ENCODE results near the gene TNK1.

The TNK1 gene

DNA sequence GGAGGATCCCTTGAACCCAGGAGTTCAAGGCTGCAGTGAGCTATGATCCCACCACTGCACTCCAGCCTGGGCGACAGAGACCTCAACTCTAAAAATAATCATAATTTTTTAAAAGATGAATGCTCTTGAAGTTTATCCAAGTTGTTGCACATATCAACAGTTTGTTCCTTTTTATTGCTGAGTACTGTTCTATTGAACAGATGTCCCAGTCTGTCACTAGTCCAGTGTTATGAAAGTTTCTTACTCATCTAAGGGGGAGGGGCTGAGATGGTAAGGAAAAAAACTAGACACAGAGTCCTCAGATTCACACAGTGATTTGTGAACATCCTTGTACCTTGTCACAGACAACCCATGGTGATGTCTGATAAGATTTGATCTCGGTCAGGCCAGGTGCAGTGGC, 40.7 kb upstream of the TNK1 start:
- no peak for DNase-seq (ENCODE audit: low read depth, low spot score)
- H3K4me3 ChIP-seq (ENCODE audit: low read depth, low read length) = no peak overlapping the region
- in situ Hi-C loops (cut with HindIII; ENCODE audit: low sequenced_read_pairs) = no loop called here
- TF ChIP-seq, protein P1, sequence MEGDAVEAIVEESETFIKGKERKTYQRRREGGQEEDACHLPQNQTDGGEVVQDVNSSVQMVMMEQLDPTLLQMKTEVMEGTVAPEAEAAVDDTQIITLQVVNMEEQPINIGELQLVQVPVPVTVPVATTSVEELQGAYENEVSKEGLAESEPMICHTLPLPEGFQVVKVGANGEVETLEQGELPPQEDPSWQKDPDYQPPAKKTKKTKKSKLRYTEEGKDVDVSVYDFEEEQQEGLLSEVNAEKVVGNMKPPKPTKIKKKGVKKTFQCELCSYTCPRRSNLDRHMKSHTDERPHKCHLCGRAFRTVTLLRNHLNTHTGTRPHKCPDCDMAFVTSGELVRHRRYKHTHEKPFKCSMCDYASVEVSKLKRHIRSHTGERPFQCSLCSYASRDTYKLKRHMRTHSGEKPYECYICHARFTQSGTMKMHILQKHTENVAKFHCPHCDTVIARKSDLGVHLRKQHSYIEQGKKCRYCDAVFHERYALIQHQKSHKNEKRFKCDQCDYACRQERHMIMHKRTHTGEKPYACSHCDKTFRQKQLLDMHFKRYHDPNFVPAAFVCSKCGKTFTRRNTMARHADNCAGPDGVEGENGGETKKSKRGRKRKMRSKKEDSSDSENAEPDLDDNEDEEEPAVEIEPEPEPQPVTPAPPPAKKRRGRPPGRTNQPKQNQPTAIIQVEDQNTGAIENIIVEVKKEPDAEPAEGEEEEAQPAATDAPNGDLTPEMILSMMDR (IDR thresholded peaks at IDR 0.05; ENCODE audit: low read depth, low read length) = no peak

DNA sequence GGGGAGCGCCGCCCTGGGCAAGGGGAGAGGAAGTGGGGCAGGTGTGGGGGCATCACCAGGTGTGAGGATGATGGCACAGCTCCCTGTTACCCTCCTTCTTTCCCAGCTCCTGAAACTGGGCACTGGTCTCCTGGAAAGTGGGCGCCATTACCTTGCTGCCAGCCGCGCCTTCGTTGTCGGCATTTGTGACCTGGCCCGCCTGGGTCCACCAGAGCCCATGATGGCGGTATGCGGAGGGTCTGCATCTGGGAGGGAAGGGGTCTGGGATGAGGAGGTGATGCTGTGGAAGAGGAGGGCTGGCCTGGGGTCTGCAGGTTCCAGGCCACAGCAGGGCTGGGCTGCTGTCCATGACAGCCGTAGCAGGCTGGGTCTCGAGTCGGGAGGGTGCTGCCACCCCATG, 39.0 kb upstream of the TNK1 start:
- in situ Hi-C loops (cut with HindIII; ENCODE audit: low sequenced_read_pairs) = no loop called here
- TF ChIP-seq, protein P1 (IDR thresholded peaks at IDR 0.05; ENCODE audit: low read depth, low read length) = no peak
- no peak overlapping the region for H3K4me3 ChIP-seq (ENCODE audit: low read depth, low read length)
- no peak for DNase-seq (ENCODE audit: low read depth, low spot score)

DNA sequence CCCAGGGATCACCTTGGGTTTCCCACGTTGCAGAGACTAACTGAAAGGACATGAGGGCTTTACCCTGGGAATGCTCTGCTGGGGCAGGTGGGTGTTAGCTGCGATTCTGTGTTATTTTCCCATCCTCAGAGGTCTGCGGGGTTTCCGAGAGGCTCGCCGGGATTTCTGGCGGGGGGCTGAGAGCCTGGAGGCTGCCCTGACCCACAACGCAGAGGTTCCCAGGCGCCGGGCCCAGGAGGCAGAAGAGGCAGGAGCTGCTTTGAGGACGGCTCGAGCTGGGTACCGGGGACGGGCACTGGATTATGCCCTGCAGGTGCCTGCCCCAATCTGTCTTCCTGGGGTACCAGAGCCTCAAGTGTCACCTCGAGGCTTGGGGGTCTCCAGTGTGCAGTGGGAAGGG, 37.6 kb upstream of the TNK1 start:
- H3K4me3 ChIP-seq (ENCODE audit: low read depth, low read length) = no peak overlapping the region
- in situ Hi-C loops (cut with HindIII; ENCODE audit: low sequenced_read_pairs) = no loop called here
- DNase-seq (ENCODE audit: low read depth, low spot score) = no peak
- TF ChIP-seq, protein P1 (IDR thresholded peaks at IDR 0.05; ENCODE audit: low read depth, low read length) = no peak

DNA sequence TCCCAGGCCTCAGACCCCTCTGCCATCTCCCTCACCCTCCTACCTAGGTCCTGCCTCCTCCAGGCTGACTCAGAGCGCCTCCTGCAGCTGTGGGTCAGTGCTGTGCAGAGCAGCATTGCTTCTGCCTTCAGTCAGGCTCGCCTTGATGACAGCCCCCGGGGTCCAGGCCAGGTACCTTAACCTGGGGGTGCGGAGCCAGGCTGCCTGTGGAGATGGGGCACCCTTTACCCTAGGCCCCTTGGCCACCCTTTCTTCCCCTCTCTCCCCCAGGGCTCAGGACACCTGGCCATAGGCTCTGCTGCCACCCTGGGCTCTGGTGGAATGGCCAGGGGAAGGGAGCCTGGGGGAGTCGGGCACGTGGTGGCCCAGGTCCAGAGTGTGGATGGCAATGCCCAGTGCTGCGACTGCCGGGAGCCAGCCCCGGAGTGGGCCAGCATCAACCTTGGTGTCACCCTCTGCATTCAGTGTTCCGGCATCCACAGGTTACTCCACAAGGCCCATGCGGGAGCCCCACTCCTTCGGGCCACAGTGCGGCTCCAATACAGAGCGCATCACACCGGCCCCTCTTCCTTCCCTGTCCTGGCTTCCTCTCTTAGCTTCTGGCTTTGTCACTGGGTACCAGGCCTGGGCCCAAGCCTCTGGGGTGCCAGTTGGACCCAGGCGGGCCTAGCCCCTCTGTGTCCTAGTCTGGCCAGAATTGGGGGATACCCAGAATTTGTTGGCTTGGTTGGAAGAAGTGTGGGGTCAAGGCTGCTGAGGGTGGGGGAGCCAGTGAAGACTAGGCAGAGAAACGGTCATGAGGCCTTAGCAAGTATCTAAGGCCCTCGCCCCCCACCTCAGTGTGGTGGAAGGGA, 33.9 kb upstream of the TNK1 start:
- in situ Hi-C loops (cut with HindIII; ENCODE audit: low sequenced_read_pairs) = no loop called here
- TF ChIP-seq, protein P1 (IDR thresholded peaks at IDR 0.05; ENCODE audit: low read depth, low read length) = no peak
- DNase-seq (ENCODE audit: low read depth, low spot score) = no peak
- H3K4me3 ChIP-seq (ENCODE audit: low read depth, low read length) = no peak overlapping the region

DNA sequence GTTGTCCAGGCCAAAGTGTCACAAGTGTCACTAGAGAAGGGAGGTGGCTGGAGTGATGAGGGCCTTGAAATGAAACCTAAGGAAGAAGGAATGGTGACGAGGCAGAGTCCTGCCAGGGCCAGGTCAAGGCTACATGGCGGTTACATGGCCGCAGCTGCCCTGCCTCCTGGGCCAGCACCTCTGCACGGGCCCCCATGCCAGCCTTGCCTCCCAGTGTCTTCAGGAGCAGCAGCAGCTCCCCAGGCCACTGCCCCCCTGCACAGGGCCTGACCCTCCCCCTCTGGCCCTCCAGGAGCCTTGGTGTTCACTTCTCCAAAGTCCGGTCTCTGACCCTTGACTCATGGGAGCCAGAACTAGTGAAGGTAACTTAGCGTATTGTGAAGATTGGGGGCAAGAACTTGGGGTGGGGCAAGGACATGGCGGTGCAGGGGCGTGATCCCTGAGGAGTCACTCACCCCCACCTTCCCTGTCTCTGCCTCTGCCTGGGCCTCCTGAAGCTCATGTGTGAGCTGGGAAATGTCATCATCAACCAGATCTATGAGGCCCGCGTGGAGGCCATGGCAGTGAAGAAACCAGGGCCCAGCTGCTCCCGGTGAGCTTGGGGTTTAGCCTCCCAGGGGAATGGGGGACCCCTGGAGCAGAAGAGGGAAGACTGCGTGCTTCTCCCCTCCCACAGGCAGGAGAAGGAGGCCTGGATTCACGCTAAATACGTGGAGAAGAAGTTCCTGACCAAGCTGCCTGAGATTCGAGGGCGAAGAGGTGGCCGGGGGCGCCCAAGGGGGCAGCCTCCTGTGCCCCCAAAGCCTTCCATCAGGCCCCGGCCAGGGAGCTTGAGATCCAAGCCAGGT, 33.0 kb upstream of the TNK1 start:
- TF ChIP-seq, protein P1 (IDR thresholded peaks at IDR 0.05; ENCODE audit: low read depth, low read length) = no peak
- no peak for DNase-seq (ENCODE audit: low read depth, low spot score)
- H3K4me3 ChIP-seq (ENCODE audit: low read depth, low read length) = no peak overlapping the region
- in situ Hi-C loops (cut with HindIII; ENCODE audit: low sequenced_read_pairs) = no loop called here

DNA sequence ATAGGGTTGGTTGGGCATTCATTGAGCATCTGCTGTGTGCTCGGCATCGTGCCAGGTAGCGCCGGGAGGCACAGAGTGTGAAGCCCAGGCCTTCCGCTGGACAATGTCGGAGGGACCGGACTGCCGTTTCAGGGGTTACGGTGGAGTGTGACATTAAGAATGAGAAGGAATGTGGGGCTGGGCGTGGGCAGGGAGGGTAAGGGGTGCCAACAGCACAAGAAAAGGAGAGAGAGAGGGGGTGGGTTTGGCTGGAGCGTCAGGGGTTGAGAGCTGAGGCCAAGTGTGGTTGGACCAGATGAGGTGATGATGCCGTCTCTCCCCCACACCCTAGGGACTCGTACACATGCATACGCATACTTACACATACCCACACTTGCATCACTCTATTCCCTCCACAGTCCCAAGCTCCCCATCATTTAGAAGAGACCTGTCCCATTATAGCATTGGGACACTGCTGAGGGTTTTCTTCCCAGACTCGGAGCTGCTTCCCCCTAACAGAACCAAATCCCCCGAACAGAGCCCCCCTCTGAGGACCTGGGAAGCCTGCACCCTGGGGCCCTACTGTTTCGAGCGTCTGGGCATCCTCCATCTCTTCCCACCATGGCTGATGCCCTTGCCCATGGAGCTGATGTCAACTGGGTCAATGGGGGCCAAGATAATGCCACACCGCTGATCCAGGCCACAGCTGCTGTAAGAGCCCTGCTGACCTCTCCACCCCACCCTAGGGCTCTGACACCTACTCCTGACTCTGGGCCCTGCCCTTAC, 32.2 kb upstream of the TNK1 start:
- no peak overlapping the region for H3K4me3 ChIP-seq (ENCODE audit: low read depth, low read length)
- no peak for DNase-seq (ENCODE audit: low read depth, low spot score)
- TF ChIP-seq, protein P1 (IDR thresholded peaks at IDR 0.05; ENCODE audit: low read depth, low read length) = no peak
- in situ Hi-C loops (cut with HindIII; ENCODE audit: low sequenced_read_pairs) = no loop called here
